K562 (cell line): ENCODE measurements around the gene DDAH1. TPM values are rescaled to one million over a fixed set of nuclear protein-coding genes. Genes with fewer than 3 reads are reported as not detected.

Experiments used
- NBN ChIP-seq: fragments of 450-650 bp; IDR thresholded peaks from 2 replicates; pipeline ENCODE4 v1.6.1; 2016; ENCODE audit warnings: low read depth, mild to moderate bottlenecking
- NCOA2 ChIP-seq, 2 experiments: fragments of 450-650 bp; IDR thresholded peaks; 2 replicates each; pipeline ENCODE4 v1.6.1; 2018; ENCODE audit warnings: mild to moderate bottlenecking in 2 of 2, moderate library complexity in 1 of 2; ENCODE audit not compliant: partially characterized antibody in 2 of 2
- SOX6 ChIP-seq: fragments of 450-650 bp; IDR thresholded peaks from 2 replicates; pipeline ENCODE4 v1.6.1; 2014; ENCODE audit warnings: mild to moderate bottlenecking
- TAF7 ChIP-seq: fragments of 450-650 bp; IDR thresholded peaks from 2 replicates; pipeline ENCODE4 v1.6.1; 2016; ENCODE audit warnings: missing genetic modification characterization, missing compliant biosample characterization
- TRIM28 ChIP-seq: fragments of 450-650 bp; IDR thresholded peaks from 2 replicates; pipeline ENCODE4 v1.6.1; 2017
- polyA plus RNA-seq, 8 experiments: library from polyadenylated mRNA; depleted of rRNA in 4 of 8; stranded (reverse) in 5 of 8; unstranded in 3 of 8; fragments of >200 nt; fragmentation: Nextera tagmentation in 2 of 8; fragmentation: Illumina TruSeq in 1 of 8; extraction: Ambion mirVana in 2 of 8; extraction: Trizol in 1 of 8; gene quantifications; 2 replicates each; pipeline versions ENCODE4 v1.2.1 to v1.2.3, GENCODE V29; 2011 to 2014; ENCODE audit warnings: inconsistent platforms in 1 of 8, missing spikeins in 1 of 8
- total RNA-seq, 7 experiments: library from RNA; depleted of rRNA in 6 of 7; stranded (reverse); fragments of >200 nt in 6 of 7; fragmentation: Illumina TruSeq in 2 of 7; extraction: Trizol in 2 of 7; gene quantifications; 2 replicates each; pipeline versions ENCODE4 v1.2.1 to v1.2.3, GENCODE V29; 2011 to 2021; ENCODE audit warnings: low replicate concordance in 1 of 7
- TF ChIP-seq, protein P1 (sequence below): fragments of 450-650 bp; conservative IDR thresholded peaks from 2 replicates; pipeline ENCODE4 v1.6.1; 2016; ENCODE audit warnings: missing genetic modification characterization, low read depth, mild to moderate bottlenecking, control low read depth, missing compliant biosample characterization
- TF ChIP-seq, protein P2 (sequence below), 2 experiments: fragments of 450-650 bp; IDR thresholded peaks; 2 replicates each; pipeline ENCODE4 v1.6.1; 2016; ENCODE audit warnings: mild to moderate bottlenecking in 2 of 2, borderline replicate concordance in 1 of 2, low read depth in 1 of 2, moderate library complexity in 1 of 2
- TF ChIP-seq, protein P3 (sequence below): fragments of 250-450 bp; sonication (Bioruptor Pico); IDR thresholded peaks from 2 replicates; pipeline ENCODE4 v1.5.0; 2021; ENCODE audit warnings: mild to moderate bottlenecking, moderate library complexity

DDAH1 gene
- total and polyA plus RNA-seq, 9 of the 15 experiments (the other 6 are each of a cell fraction or from before 2014, with no cell fraction given), result 0.04 to 0.24 (median 0.10) TPM

GRCh38 chr1:85276215-85276977 is 188.6 kb downstream of the DDAH1 start, which contains the start of gene BCL10 (continued):
- TF ChIP-seq, protein P1, sequence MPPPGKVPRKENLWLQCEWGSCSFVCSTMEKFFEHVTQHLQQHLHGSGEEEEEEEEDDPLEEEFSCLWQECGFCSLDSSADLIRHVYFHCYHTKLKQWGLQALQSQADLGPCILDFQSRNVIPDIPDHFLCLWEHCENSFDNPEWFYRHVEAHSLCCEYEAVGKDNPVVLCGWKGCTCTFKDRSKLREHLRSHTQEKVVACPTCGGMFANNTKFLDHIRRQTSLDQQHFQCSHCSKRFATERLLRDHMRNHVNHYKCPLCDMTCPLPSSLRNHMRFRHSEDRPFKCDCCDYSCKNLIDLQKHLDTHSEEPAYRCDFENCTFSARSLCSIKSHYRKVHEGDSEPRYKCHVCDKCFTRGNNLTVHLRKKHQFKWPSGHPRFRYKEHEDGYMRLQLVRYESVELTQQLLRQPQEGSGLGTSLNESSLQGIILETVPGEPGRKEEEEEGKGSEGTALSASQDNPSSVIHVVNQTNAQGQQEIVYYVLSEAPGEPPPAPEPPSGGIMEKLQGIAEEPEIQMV (tag), result 0 out of 2 replicates have a peak, but pooled peaks have one; percentile 31
- TF ChIP-seq, protein P2, sequence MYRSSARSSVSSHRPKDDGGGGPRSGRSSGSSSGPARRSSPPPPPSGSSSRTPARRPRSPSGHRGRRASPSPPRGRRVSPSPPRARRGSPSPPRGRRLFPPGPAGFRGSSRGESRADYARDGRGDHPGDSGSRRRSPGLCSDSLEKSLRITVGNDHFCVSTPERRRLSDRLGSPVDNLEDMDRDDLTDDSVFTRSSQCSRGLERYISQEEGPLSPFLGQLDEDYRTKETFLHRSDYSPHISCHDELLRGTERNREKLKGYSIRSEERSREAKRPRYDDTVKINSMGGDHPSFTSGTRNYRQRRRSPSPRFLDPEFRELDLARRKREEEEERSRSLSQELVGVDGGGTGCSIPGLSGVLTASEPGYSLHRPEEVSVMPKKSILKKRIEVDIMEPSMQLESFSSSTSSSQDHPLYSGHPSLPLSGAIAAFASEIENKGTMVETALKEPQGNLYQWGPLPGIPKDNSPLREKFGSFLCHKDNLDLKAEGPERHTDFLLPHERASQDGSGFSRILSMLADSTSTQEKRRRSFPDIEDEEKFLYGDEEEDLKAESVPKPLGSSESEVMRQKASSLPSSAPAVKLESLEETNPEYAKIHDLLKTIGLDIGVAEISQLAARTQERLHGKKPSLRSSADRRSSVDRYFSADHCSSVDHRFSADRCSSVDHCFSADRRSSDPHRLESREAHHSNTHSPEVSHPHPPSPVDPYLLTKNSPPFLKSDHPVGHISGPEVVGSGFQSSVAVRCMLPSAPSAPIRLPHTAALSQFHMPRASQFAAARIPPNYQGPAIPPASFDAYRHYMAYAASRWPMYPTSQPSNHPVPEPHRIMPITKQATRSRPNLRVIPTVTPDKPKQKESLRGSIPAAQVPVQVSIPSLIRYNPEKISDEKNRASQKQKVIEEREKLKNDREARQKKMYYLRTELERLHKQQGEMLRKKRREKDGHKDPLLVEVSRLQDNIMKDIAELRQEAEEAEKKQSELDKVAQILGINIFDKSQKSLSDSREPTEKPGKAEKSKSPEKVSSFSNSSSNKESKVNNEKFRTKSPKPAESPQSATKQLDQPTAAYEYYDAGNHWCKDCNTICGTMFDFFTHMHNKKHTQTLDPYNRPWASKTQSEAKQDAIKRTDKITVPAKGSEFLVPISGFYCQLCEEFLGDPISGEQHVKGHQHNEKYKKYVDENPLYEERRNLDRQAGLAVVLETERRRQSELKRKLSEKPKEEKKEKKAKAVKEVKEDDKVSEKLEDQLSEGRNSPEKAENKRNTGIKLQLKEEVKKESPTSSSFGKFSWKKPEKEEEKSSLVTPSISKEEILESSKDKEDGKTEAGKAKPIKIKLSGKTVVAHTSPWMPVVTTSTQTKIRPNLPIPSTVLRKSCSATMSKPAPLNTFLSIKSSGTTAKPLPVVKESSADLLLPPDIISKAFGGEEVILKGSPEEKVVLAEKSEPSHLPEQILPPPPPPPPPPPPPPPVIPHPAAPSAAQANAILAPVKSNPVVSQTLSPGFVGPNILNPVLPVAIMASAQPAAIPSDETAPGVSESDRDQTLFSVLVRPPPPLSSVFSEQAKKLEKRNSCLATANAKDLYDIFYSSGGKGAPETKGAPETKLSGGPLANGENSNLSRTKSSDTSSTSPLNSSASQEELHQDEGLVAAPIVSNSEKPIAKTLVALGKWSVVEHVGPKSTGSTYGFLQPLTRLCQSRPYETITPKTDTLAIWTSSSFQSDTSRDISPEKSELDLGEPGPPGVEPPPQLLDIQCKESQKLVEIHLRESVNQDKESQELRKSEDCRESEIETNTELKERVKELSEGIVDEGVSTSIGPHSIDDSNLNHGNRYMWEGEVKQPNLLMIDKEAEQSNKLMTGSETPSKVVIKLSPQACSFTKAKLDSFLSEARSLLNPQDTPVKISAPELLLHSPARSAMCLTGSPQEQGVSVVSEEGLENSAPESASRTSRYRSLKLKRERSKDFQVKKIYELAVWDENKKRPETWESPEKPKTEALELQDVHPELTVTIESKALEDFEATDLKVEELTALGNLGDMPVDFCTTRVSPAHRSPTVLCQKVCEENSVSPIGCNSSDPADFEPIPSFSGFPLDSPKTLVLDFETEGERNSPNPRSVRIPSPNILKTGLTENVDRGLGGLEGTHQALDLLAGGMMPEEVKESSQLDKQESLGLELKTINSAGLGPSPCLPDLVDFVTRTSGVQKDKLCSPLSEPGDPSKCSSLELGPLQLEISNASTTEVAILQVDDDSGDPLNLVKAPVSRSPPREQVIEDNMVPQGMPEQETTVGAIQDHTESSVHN (IDR thresholded peaks at IDR 0.05; ENCODE audit: borderline replicate concordance in 1 of 2, low read depth in 1 of 2), result no peak
- TF ChIP-seq TAF7 (peak; percentile 67; the same call in 1 of the 2 replicates), NBN (no peak), SOX6 (no peak), TRIM28 (no peak), NCOA2 (IDR thresholded peaks at IDR 0.05; ENCODE audit: partially characterized antibody in 2 of 2) (no peak)
- TF ChIP-seq, protein P3, sequence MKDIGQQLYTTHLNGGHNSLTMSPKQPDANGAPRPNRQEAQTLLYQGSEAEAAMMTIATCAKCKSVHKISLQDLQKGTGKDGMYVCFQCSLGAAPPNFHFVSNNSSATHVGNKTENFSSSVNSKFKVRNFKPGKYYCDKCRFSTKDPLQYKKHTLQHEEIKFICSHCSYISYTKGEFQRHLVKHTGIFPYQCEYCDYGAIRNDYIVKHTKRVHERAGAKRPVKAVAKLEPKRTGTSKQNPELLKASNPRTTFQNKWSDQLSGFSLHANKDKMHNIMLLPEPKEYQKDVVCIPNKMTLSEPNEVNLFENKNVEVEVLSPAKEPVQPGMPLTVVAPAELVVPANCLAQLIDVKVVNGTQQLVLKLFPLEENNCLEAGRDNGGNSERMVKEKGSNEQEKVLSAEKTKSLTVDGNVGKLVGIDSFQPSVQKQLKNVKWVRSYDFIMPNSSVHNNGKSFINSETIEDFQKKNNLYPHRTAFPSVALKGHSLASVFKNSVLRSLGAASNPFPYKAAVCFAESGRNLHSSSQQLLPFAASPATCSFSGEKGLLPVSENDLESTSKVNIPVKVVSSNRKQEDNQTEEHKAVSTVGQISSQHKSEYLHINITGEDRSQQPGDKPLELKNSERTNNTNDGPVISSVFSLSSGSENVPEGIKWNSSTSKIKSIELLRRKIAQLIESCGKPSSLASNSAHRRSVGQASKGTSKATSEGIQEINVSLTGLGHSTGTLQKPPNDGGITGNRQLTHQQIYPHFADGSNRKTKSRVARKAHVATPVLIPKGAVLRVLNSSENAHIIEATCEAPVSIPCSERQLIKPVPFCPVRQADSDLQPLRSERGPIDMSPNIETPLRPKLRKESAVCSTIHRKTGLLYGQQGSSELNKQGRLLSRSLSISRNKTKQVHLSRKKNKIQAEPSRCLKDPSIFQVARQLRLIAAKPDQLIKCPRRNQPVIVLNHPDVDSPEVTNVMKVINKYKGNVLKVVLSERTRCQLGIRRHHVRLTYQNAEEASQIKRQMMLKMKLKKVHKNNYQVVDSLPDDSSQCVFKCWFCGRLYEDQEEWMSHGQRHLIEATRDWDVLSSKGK (CRISPR knock-in tag), result no peak
